H1 (cell line): ENCODE measurements around the gene PMS1. TPM values are rescaled to one million over a fixed set of nuclear protein-coding genes. Genes with fewer than 3 reads are reported as not detected.

Experiments used
- CBX5 ChIP-seq: fragments of 300-800, 300-1000 bp; sonication (generic); IDR thresholded peaks from 2 replicates; pipeline ENCODE4 v1.7.1; 2016; ENCODE audit warnings: antibody characterized with exemption, low read length, low read depth
- POLR2A ChIP-seq, 2 experiments: IDR thresholded peaks; 1 replicate in 1 of 2; 2 replicates in 1 of 2; pipeline ENCODE4 v1.6.1; 2011; ENCODE audit warnings: low read depth in 2 of 2, low read length in 2 of 2, mild to moderate bottlenecking in 2 of 2; ENCODE audit errors: control extremely low read depth in 1 of 2
- RNF2 ChIP-seq: fragments of 200-900, 300-1000 bp; sonication (generic); IDR thresholded peaks from 2 replicates; pipeline ENCODE4 v1.7.1; 2016; ENCODE audit warnings: borderline replicate concordance, low read depth, mild to moderate bottlenecking, antibody characterized with exemption, low read length; ENCODE audit not compliant: poor library complexity, severe bottlenecking; ENCODE audit errors: missing control alignments
- SIX5 ChIP-seq: IDR thresholded peaks from 2 replicates; pipeline ENCODE4 v1.6.1; 2011; ENCODE audit warnings: mild to moderate bottlenecking, low read depth, low read length
- SP4 ChIP-seq: IDR thresholded peaks from 2 replicates; pipeline ENCODE4 v1.6.1; 2012; ENCODE audit warnings: low read length, inconsistent platforms
- polyA plus RNA-seq, 7 experiments: library from polyadenylated mRNA; depleted of rRNA in 3 of 7; stranded (reverse) in 5 of 7; unstranded in 2 of 7; fragments of >200 nt in 5 of 7; fragments of 200-250 nt in 2 of 7; gene quantifications; 1 replicate in 5 of 7; 2 replicates in 1 of 7; 4 replicates in 1 of 7; pipeline versions ENCODE4 v1.2.1 to v1.2.3, GENCODE V29; 2011 to 2013; ENCODE audit warnings: missing spikeins in 2 of 7, mixed read lengths in 2 of 7
- total RNA-seq: library from RNA; stranded (reverse); fragmentation: NEBNext Ultra II Directional; extraction: Animal tissue kit (Norgen Biotek cat#: 25700); gene quantifications from 2 replicates; pipeline ENCODE4 v1.2.1, GENCODE V29; 2021
- TF ChIP-seq, protein P1 (sequence below): IDR thresholded peaks from 2 replicates; pipeline ENCODE4 v1.6.1; 2011; ENCODE audit warnings: low read depth, mild to moderate bottlenecking, low read length; ENCODE audit not compliant: insufficient read depth

The PMS1 gene
- total and polyA plus RNA-seq, 2 of the 8 experiments (the other 6 are each of a cell fraction or from before 2014, with no cell fraction given) = 13.1 to 59.7 TPM

DNA sequence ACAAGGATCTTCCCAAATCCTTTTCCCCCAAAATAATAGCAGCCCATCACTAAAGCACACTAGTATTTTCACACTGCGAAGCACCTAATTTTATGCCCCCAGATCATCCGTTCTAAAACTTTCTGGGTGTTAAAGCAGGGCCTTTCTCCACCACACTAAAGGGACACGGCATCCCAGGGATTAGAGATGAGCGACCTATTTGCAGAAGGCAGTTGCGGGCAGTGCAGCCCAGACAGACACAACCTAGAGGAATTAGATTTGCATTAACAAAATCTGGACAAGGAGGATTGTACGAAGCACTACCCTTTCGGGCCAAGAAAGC, 22.1 kb upstream of the PMS1 start (continued):
- TF ChIP-seq CBX5 (no peak), SP4 (no peak; the same call in 1 of the 2 replicates), RNF2 (no peak), SIX5 (no peak), POLR2A (IDR thresholded peaks at IDR 0.05; ENCODE audit: control extremely low read depth in 1 of 2, low read depth in 2 of 2, low read length in 2 of 2) (no peak)
- TF ChIP-seq, protein P1, sequence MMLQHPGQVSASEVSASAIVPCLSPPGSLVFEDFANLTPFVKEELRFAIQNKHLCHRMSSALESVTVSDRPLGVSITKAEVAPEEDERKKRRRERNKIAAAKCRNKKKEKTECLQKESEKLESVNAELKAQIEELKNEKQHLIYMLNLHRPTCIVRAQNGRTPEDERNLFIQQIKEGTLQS = no peak
